HG02798 (cell line): ENCODE results near the gene R3HDML.
"Not testable (repeated sequence)": the region's sequence is repeated elsewhere in the genome, so short reads cannot be mapped to it uniquely, and the experiment has no call there.

ENCODE experiments used
- ATAC-seq: cut with Tn5 transposase; IDR thresholded peaks from one replicate; pipeline ENCODE4 v1.9.1; 2021; ENCODE audit warnings: mild to moderate bottlenecking; ENCODE audit not compliant: unreplicated experiment, poor library complexity

Gene R3HDML

GRCh38 chr20:44336725-44337380, at the start of gene R3HDML:
Gene R3HDML, plus strand, starts transcription at chr20:44337043. Its CDS starts 115 bp downstream, at chr20:44337158.
- ATAC-seq, result no peak

GRCh38 chr20:44287272-44288097, 49.4 kb upstream of the R3HDML start:
- ATAC-seq, result no peak

GRCh38 chr20:44288252-44288651, 48.6 kb upstream of the R3HDML start:
- no peak for ATAC-seq

- no peak for ATAC-seq
These were observed 45.1 kb upstream of the R3HDML start for GRCh38 chr20:44291754-44292153.

- no peak for ATAC-seq
These were observed 40.8 kb upstream of the R3HDML start for GRCh38 chr20:44296011-44296410.

- no peak for ATAC-seq
These were observed 39.1 kb upstream of the R3HDML start for GRCh38 chr20:44297721-44298120.

- not testable (repeated sequence) for ATAC-seq
These were observed 37.8 kb upstream of the R3HDML start for GRCh38 chr20:44299011-44299535.

GRCh38 chr20:44301285-44301684, 35.6 kb upstream of the R3HDML start:
- no peak for ATAC-seq

GRCh38 chr20:44302026-44302669, 34.7 kb upstream of the R3HDML start:
- no peak for ATAC-seq

GRCh38 chr20:44302736-44303135, 34.1 kb upstream of the R3HDML start:
- ATAC-seq, result no peak

- no peak for ATAC-seq
These were observed 32.5 kb upstream of the R3HDML start for GRCh38 chr20:44304383-44304782.

- no peak for ATAC-seq
These were observed 29.9 kb upstream of the R3HDML start for GRCh38 chr20:44306927-44307326.

- peak; percentile 2 for ATAC-seq
These were observed 26.8 kb upstream of the R3HDML start for GRCh38 chr20:44309763-44310663.

GRCh38 chr20:44310664-44311639, 25.9 kb upstream of the R3HDML start, which contains the start of gene FITM2:
Gene FITM2, minus strand, starts transcription at chr20:44311202. Its CDS starts 54 bp downstream, at chr20:44311148.
- ATAC-seq, result peak; percentile 94

- ATAC-seq, result no peak
These were observed 22.0 kb upstream of the R3HDML start for GRCh38 chr20:44314870-44315269.

- no peak for ATAC-seq
These were observed 16.9 kb upstream of the R3HDML start for GRCh38 chr20:44319839-44320422.

- ATAC-seq, result no peak
These were observed 12.5 kb upstream of the R3HDML start for GRCh38 chr20:44324343-44324742.

GRCh38 chr20:44326391-44327159, 10.3 kb upstream of the R3HDML start:
- no peak for ATAC-seq
